ENCODE data around the gene PDLIM5. TPM values are rescaled to one million over a fixed set of nuclear protein-coding genes. Genes with fewer than 3 reads are reported as not detected.
"Not testable (repeated sequence)": the region's sequence is repeated elsewhere in the genome, so short reads cannot be mapped to it uniquely, and the experiment has no call there.

PDLIM5 gene
- polyA plus RNA-seq, 1 donor (not counting 4 experiments of a cell fraction or from before 2014, with no cell fraction given), result 112 TPM

DNA sequence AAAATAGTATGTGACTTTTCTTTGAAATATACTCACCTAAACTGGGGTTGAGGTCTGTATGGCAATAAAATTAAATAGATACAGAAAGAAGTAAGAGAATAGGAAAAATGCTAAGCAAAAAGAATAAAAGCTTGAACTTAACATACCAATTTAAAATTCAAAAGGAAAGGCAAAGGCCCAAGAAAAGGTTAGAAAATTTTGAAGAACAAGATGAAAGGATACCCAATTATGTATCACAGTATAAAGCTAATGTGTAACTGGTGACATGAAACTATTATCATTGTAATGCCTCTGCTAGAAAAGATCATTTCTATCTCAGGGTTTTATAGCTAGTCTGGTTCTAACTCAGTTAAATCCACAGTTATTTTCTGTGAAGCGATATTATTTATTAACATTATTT lies 99.1 kb downstream of the PDLIM5 start:
- TF ChIP-seq EZH2 (IDR thresholded peaks at IDR 0.05; ENCODE audit: low read length), result no peak
- TF ChIP-seq, protein P1, sequence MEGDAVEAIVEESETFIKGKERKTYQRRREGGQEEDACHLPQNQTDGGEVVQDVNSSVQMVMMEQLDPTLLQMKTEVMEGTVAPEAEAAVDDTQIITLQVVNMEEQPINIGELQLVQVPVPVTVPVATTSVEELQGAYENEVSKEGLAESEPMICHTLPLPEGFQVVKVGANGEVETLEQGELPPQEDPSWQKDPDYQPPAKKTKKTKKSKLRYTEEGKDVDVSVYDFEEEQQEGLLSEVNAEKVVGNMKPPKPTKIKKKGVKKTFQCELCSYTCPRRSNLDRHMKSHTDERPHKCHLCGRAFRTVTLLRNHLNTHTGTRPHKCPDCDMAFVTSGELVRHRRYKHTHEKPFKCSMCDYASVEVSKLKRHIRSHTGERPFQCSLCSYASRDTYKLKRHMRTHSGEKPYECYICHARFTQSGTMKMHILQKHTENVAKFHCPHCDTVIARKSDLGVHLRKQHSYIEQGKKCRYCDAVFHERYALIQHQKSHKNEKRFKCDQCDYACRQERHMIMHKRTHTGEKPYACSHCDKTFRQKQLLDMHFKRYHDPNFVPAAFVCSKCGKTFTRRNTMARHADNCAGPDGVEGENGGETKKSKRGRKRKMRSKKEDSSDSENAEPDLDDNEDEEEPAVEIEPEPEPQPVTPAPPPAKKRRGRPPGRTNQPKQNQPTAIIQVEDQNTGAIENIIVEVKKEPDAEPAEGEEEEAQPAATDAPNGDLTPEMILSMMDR (optimal IDR thresholded peaks at IDR 0.05 in 1 of 3, IDR thresholded peaks at IDR 0.05 in 1 of 3, conservative IDR thresholded peaks at IDR 0.05 in 1 of 3; ENCODE audit: extremely low read depth in 1 of 3, insufficient read depth in 2 of 3, low read length in 3 of 3), result no peak
- FAIRE-seq (no peak), DNase-seq (ENCODE audit: low read depth, low spot score) (no peak)
- Histone ChIP-seq H3K9me3 (ENCODE audit: control insufficient read depth, low read depth, low read length) (no peaks in the 10 kb centered on the region), H4K20me1 (ENCODE audit: control insufficient read depth, extremely low read depth, insufficient read depth, low read length) (no peaks in the 10 kb centered on the region), H3K79me2 (ENCODE audit: control insufficient read depth, insufficient read depth, low read length) (peaks cover 25% of the 10 kb centered on the region), H2AFZ (ENCODE audit: control insufficient read depth, low read length) (no peak overlapping the region), H3K4me3 (ENCODE audit: control insufficient read depth in 2 of 3, extremely low read depth in 1 of 3, insufficient read depth in 2 of 3, low read depth in 1 of 3, low read length in 3 of 3) (no peak overlapping the region), H3K4me2 (ENCODE audit: control insufficient read depth, extremely low read depth, insufficient read depth, low read depth, low read length) (no peak overlapping the region), H3K27me3 (ENCODE audit: control insufficient read depth, extremely low read depth, insufficient read depth, low read length) (no peaks in the 10 kb centered on the region), H3K9me1 (ENCODE audit: control insufficient read depth, extremely low read depth, insufficient read depth, low read length) (no peaks in the 10 kb centered on the region), H3K27ac (ENCODE audit: control insufficient read depth, insufficient read depth, low read length) (no peak overlapping the region), H3K4me1 (ENCODE audit: control insufficient read depth, extremely low read depth, insufficient read depth, low read length) (peaks cover 21% of the 10 kb centered on the region), H3K36me3 (ENCODE audit: control insufficient read depth in 2 of 2, extremely low read depth in 1 of 2, insufficient read depth in 2 of 2, low read length in 2 of 2) (peaks cover 0 to 4% of the 10 kb centered on the region in 2 experiments), H3K9ac (ENCODE audit: control insufficient read depth, extremely low read depth, insufficient read depth, low read length) (no peak overlapping the region)
- dilution Hi-C loops (cut with MboI; ENCODE audit: extremely low pct_ligation_motif_present, low sequenced_read_pairs), result no loop called here

DNA sequence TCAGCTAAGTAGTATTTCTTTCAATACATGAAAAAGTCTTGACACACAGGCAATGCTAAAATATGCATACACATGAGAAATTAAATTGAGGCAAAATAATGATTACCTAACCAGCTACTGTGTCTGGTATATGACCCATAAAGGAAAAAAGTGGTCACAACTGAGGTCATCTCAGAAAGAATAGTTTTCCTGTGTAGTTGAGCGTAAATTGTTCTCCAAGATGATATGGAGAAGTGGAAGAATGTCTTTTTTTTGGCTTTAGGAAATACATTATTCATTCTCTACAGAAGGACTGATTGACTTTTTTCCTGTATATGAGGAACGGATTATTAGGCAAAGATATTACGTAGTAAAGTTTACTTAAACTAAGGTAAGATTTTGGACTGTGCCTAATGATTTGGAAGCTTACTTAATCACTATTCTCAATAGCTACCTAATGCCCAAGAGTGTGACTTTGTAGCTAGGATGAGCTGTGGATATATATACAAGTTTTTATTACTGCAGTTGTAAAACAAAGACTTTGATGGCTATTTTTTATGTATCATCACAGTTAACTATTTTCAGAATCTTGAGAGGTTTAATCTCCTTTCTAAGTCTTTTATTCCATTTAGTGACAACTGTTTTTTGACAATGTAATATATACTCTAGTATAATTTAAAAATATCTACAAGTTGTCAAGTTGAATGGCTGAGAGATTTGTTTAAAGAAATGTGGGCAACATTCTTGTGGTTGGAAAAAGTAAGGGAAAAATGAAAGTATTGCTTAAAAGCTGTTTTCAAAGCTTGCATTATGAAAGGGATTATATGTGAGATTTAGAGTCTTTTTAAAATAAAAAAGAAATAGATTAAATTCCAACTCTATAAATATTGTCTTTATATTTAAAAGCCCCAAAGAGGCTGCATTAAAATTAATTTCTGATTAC lies 100.2 kb downstream of the PDLIM5 start:
- no peak overlapping the region for H3K4me2 ChIP-seq (ENCODE audit: control insufficient read depth, extremely low read depth, insufficient read depth, low read depth, low read length)
- H3K27me3 ChIP-seq (ENCODE audit: control insufficient read depth, extremely low read depth, insufficient read depth, low read length), result no peaks in the 10 kb centered on the region
- no peak overlapping the region for H3K9ac ChIP-seq (ENCODE audit: control insufficient read depth, extremely low read depth, insufficient read depth, low read length)
- dilution Hi-C loops (cut with MboI; ENCODE audit: extremely low pct_ligation_motif_present, low sequenced_read_pairs), result no loop called here
- H4K20me1 ChIP-seq (ENCODE audit: control insufficient read depth, extremely low read depth, insufficient read depth, low read length), result no peaks in the 10 kb centered on the region
- FAIRE-seq (no peak), DNase-seq (ENCODE audit: low read depth, low spot score) (no peak)
- no peak overlapping the region for H3K4me3 ChIP-seq (ENCODE audit: control insufficient read depth in 2 of 3, extremely low read depth in 1 of 3, insufficient read depth in 2 of 3, low read depth in 1 of 3, low read length in 3 of 3)
- no peaks in the 10 kb centered on the region for H3K9me1 ChIP-seq (ENCODE audit: control insufficient read depth, extremely low read depth, insufficient read depth, low read length)
- peaks cover 0 to 4% of the 10 kb centered on the region in 2 experiments for H3K36me3 ChIP-seq (ENCODE audit: control insufficient read depth in 2 of 2, extremely low read depth in 1 of 2, insufficient read depth in 2 of 2, low read length in 2 of 2)
- peaks cover 21% of the 10 kb centered on the region for H3K79me2 ChIP-seq (ENCODE audit: control insufficient read depth, insufficient read depth, low read length)
- peaks cover 21% of the 10 kb centered on the region for H3K4me1 ChIP-seq (ENCODE audit: control insufficient read depth, extremely low read depth, insufficient read depth, low read length)
- TF ChIP-seq, protein P1 (optimal IDR thresholded peaks at IDR 0.05 in 1 of 3, IDR thresholded peaks at IDR 0.05 in 1 of 3, conservative IDR thresholded peaks at IDR 0.05 in 1 of 3; ENCODE audit: extremely low read depth in 1 of 3, insufficient read depth in 2 of 3, low read length in 3 of 3), result no peak
- no peak for TF ChIP-seq EZH2 (IDR thresholded peaks at IDR 0.05; ENCODE audit: low read length)
- H3K9me3 ChIP-seq (ENCODE audit: control insufficient read depth, low read depth, low read length), result no peaks in the 10 kb centered on the region
- H3K27ac ChIP-seq (ENCODE audit: control insufficient read depth, insufficient read depth, low read length), result no peak overlapping the region
- H2AFZ ChIP-seq (ENCODE audit: control insufficient read depth, low read length), result no peak overlapping the region

DNA sequence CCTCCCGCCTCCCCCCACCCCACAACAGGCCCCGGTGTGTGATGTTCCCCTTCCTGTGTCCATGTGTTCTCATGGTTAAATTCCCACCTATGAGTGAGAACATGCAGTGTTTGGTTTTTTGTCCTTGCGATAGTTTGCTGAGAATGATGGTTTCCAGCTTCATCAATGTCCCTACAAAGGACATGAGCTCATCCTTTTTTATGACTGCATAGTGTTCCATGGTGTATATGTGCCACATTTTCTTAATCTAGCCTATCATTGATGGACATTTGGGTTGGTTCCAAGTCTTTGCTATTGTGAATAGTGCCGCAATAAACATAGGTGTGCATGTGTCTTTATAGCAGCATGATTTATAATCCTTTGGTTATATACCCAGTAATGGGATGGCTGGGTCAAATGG lies 104.3 kb downstream of the PDLIM5 start:
- H3K4me1 ChIP-seq (ENCODE audit: control insufficient read depth, extremely low read depth, insufficient read depth, low read length), result peaks cover 18% of the 10 kb centered on the region
- DNase-seq (ENCODE audit: low read depth, low spot score); H3K4me2 ChIP-seq (ENCODE audit: control insufficient read depth, extremely low read depth, insufficient read depth, low read depth, low read length); H3K9me3 ChIP-seq (ENCODE audit: control insufficient read depth, low read depth, low read length); H3K4me3 ChIP-seq (ENCODE audit: control insufficient read depth in 2 of 3, extremely low read depth in 1 of 3, insufficient read depth in 2 of 3, low read depth in 1 of 3, low read length in 3 of 3); H3K36me3 ChIP-seq (ENCODE audit: control insufficient read depth in 2 of 2, extremely low read depth in 1 of 2, insufficient read depth in 2 of 2, low read length in 2 of 2); H3K9me1 ChIP-seq (ENCODE audit: control insufficient read depth, extremely low read depth, insufficient read depth, low read length); H2AFZ ChIP-seq (ENCODE audit: control insufficient read depth, low read length); dilution Hi-C loops (cut with MboI; ENCODE audit: extremely low pct_ligation_motif_present, low sequenced_read_pairs); H4K20me1 ChIP-seq (ENCODE audit: control insufficient read depth, extremely low read depth, insufficient read depth, low read length); H3K27me3 ChIP-seq (ENCODE audit: control insufficient read depth, extremely low read depth, insufficient read depth, low read length); FAIRE-seq; H3K9ac ChIP-seq (ENCODE audit: control insufficient read depth, extremely low read depth, insufficient read depth, low read length); H3K27ac ChIP-seq (ENCODE audit: control insufficient read depth, insufficient read depth, low read length): not testable (repeated sequence)
- H3K79me2 ChIP-seq (ENCODE audit: control insufficient read depth, insufficient read depth, low read length), result peaks cover 15% of the 10 kb centered on the region
